H1 (cell line): ENCODE results near the gene CLDN7. TPM values are rescaled to one million over a fixed set of nuclear protein-coding genes. Genes with fewer than 3 reads are reported as not detected.

Experiments used
- CTCF ChIA-PET: fragments of 300-600 bp; sonication (Branson Sonifier 250); formaldehyde crosslinking; loops from one replicate; lab custom pipeline; 2021; ENCODE audit not compliant: partially characterized antibody; lab: Charles Lee
- POLR2A ChIA-PET: fragments of 300-600 bp; sonication (Branson Sonifier 250); formaldehyde crosslinking; loops from one replicate; lab custom pipeline; 2021; ENCODE audit warnings: inconsistent platforms; ENCODE audit not compliant: partially characterized antibody; lab: Charles Lee
- DNase-seq, 2 experiments: peaks; one replicate each; pipeline versions ENCODE4 v3.0.0 to v3.0.0-alpha.2; 2010 to 2022; ENCODE audit warnings: low spot score in 2 of 2, low read depth in 1 of 2, mixed read lengths in 1 of 2
- FAIRE-seq: peaks from 2 replicates; lab custom pipeline; 2011; peaks lifted over from hg19 to GRCh38; lab: Jason Lieb, UNC
- H2AFZ ChIP-seq: 2 replicates; pipeline ENCODE4 v1.8.1; 2012; ENCODE audit warnings: low read length, inconsistent platforms
- H2AK5ac ChIP-seq: 2 replicates; pipeline ENCODE4 v1.6.1; 2013; ENCODE audit warnings: low read depth, low read length
- H2BK120ac ChIP-seq: replicated peaks from 2 replicates; pipeline ENCODE3; 2013; ENCODE audit warnings: low read depth, low read length, inconsistent platforms
- H2BK12ac ChIP-seq: 2 replicates; pipeline ENCODE4 v1.6.1; 2013; ENCODE audit warnings: low read depth, low read length
- H2BK15ac ChIP-seq: 2 replicates; pipeline ENCODE4 v1.6.1; 2013; ENCODE audit warnings: low read length
- H2BK20ac ChIP-seq: 2 replicates; pipeline ENCODE4 v1.6.1; 2013; ENCODE audit warnings: low read length
- H2BK5ac ChIP-seq: 2 replicates; pipeline ENCODE4 v1.6.1; 2013; ENCODE audit warnings: low read depth, low read length
- H3K14ac ChIP-seq: 2 replicates; pipeline ENCODE4 v1.6.1; 2013; ENCODE audit warnings: inconsistent platforms; ENCODE audit not compliant: insufficient read length
- H3K18ac ChIP-seq: 2 replicates; pipeline ENCODE4 v1.6.1; 2013; ENCODE audit warnings: low read length; ENCODE audit errors: extremely low read depth
- H3K23ac ChIP-seq: 2 replicates; pipeline ENCODE4 v1.6.1; 2013; ENCODE audit warnings: inconsistent platforms; ENCODE audit not compliant: insufficient read length
- H3K23me2 ChIP-seq: 2 replicates; pipeline ENCODE4 v1.6.1; 2013; ENCODE audit warnings: low read depth, low read length
- H3K27ac ChIP-seq: 2 replicates; pipeline ENCODE4 v1.6.1; 2011; ENCODE audit warnings: low read depth, low read length, inconsistent platforms
- H3K27me3 ChIP-seq, 4 experiments: replicated peaks in 1 of 4; 1 replicate in 1 of 4; 2 replicates in 3 of 4; pipeline versions ENCODE4 v1.6.1 to v1.8.1; 2011 to 2013; ENCODE audit warnings: low read length in 3 of 4, mild to moderate bottlenecking in 3 of 4, inconsistent platforms in 2 of 4, mixed read lengths in 2 of 4, moderate library complexity in 1 of 4; ENCODE audit not compliant: control insufficient read depth in 3 of 4, insufficient read depth in 3 of 4; ENCODE audit errors: extremely low read depth in 1 of 4
- H3K36me3 ChIP-seq, 4 experiments: 2 replicates each; pipeline versions ENCODE4 v1.6.1 to v1.8.1; 2011 to 2013; ENCODE audit warnings: mild to moderate bottlenecking in 4 of 4, low read length in 3 of 4, moderate library complexity in 2 of 4, control low read depth in 1 of 4, inconsistent platforms in 1 of 4; ENCODE audit not compliant: insufficient read depth in 4 of 4, control insufficient read depth in 2 of 4
- H3K4ac ChIP-seq: replicated peaks from 2 replicates; pipeline ENCODE3; 2013; ENCODE audit warnings: low read length, low read depth, mixed read lengths, inconsistent platforms; ENCODE audit not compliant: insufficient read length
- H3K4me1 ChIP-seq, 4 experiments: replicated peaks in 1 of 4; 1 replicate in 1 of 4; 2 replicates in 3 of 4; pipeline versions ENCODE4 v1.6.1 to v1.8.1; 2011 to 2013; ENCODE audit warnings: low read length in 3 of 4, inconsistent platforms in 2 of 4, mixed read lengths in 1 of 4; ENCODE audit not compliant: insufficient read depth in 4 of 4, control insufficient read depth in 3 of 4
- H3K4me2 ChIP-seq, 2 experiments: 2 replicates each; pipeline versions ENCODE4 v1.6.1 to v1.8.1; 2011 to 2013; ENCODE audit warnings: low read depth in 2 of 2, low read length in 2 of 2, control low read depth in 1 of 2, inconsistent platforms in 1 of 2, mild to moderate bottlenecking in 1 of 2; ENCODE audit not compliant: insufficient read depth in 1 of 2
- H3K4me3 ChIP-seq, 4 experiments: fragments of 200-600, 300-600 bp in 1 of 4; sonication (generic), shearing (Covaris generic), sonication (Bioruptor Twin) in 1 of 4; 2 replicates each; pipeline versions ENCODE4 v1.5.1 to v1.8.1; 2011 to 2016; ENCODE audit warnings: low read length in 4 of 4, low read depth in 3 of 4, control low read depth in 2 of 4, inconsistent platforms in 2 of 4, mild to moderate bottlenecking in 2 of 4, mixed read lengths in 1 of 4, moderate library complexity in 1 of 4; ENCODE audit not compliant: insufficient read depth in 2 of 4; ENCODE audit errors: extremely low read depth in 1 of 4
- H3K56ac ChIP-seq: replicated peaks from 2 replicates; pipeline ENCODE3; 2013; ENCODE audit warnings: low read depth, mild to moderate bottlenecking, mixed read lengths, low read length, inconsistent platforms; ENCODE audit not compliant: insufficient read length
- H3K79me1 ChIP-seq: 2 replicates; pipeline ENCODE4 v1.6.1; 2013; ENCODE audit warnings: low read depth, low read length, control low read depth
- H3K79me2 ChIP-seq, 2 experiments: 2 replicates each; pipeline versions ENCODE4 v1.6.1 to v1.8.1; 2012 to 2013; ENCODE audit warnings: low read length in 2 of 2, mild to moderate bottlenecking in 2 of 2, inconsistent platforms in 1 of 2; ENCODE audit not compliant: insufficient read depth in 2 of 2, control insufficient read depth in 1 of 2
- H3K9ac ChIP-seq, 4 experiments: replicated peaks in 1 of 4; 1 replicate in 1 of 4; 2 replicates in 3 of 4; pipeline versions ENCODE4 v1.6.1 to v1.8.1; 2011 to 2013; ENCODE audit warnings: low read depth in 3 of 4, low read length in 3 of 4, control low read depth in 2 of 4, mild to moderate bottlenecking in 2 of 4, moderate library complexity in 2 of 4, inconsistent platforms in 1 of 4; ENCODE audit errors: extremely low read depth in 1 of 4
- H3K9me3 ChIP-seq, 2 experiments: 2 replicates each; pipeline versions ENCODE4 v1.6.1 to v1.8.1; 2012 to 2013; ENCODE audit warnings: mild to moderate bottlenecking in 2 of 2, moderate library complexity in 2 of 2, control low read depth in 1 of 2, inconsistent platforms in 1 of 2, low read depth in 1 of 2, low read length in 1 of 2, mixed read lengths in 1 of 2; ENCODE audit not compliant: insufficient read depth in 2 of 2
- H4K20me1 ChIP-seq, 2 experiments: replicated peaks in 1 of 2; 2 replicates each; pipeline versions ENCODE3 to v1.8.1; 2011 to 2013; ENCODE audit warnings: inconsistent platforms in 2 of 2, low read length in 2 of 2, mild to moderate bottlenecking in 1 of 2; ENCODE audit not compliant: insufficient read depth in 2 of 2, control insufficient read depth in 1 of 2
- H4K5ac ChIP-seq: 2 replicates; pipeline ENCODE4 v1.6.1; 2013; ENCODE audit warnings: low read length, low read depth, mixed read lengths, inconsistent platforms; ENCODE audit not compliant: insufficient read length
- H4K8ac ChIP-seq: 2 replicates; pipeline ENCODE4 v1.8.0; 2013; ENCODE audit warnings: mild to moderate bottlenecking, moderate library complexity, low read length, inconsistent platforms; ENCODE audit not compliant: insufficient read depth; ENCODE audit errors: extremely low read depth
- H4K91ac ChIP-seq: replicated peaks from 2 replicates; pipeline ENCODE3; 2013; ENCODE audit warnings: low read length, mixed read lengths, inconsistent platforms; ENCODE audit not compliant: insufficient read length
- WGBS, 2 experiments: shearing (Covaris generic) in 1 of 2; methylation state at CpG; one replicate each; pipeline versions ENCODE4 v1.1.6 to v1.1.7; 2013 to 2015; ENCODE audit warnings: low lambda C conversion rate in 2 of 2, mixed read lengths in 2 of 2, inconsistent platforms in 1 of 2, low coverage in 1 of 2, missing lambda C conversion rate in 1 of 2; ENCODE audit not compliant: insufficient replicate concordance in 2 of 2, insufficient coverage in 1 of 2, insufficient read length in 1 of 2; ENCODE audit errors: extremely low coverage in 1 of 2, missing lambda C conversion rate in 1 of 2; 5-methylcytosine and 5-hydroxymethylcytosine counted together
- polyA plus RNA-seq, 7 experiments: library from polyadenylated mRNA; depleted of rRNA in 3 of 7; stranded (reverse) in 5 of 7; unstranded in 2 of 7; fragments of >200 nt in 5 of 7; fragments of 200-250 nt in 2 of 7; gene quantifications; 1 replicate in 5 of 7; 2 replicates in 1 of 7; 4 replicates in 1 of 7; pipeline versions ENCODE4 v1.2.1 to v1.2.3, GENCODE V29; 2011 to 2013; ENCODE audit warnings: missing spikeins in 2 of 7, mixed read lengths in 2 of 7
- total RNA-seq: library from RNA; stranded (reverse); fragmentation: NEBNext Ultra II Directional; extraction: Animal tissue kit (Norgen Biotek cat#: 25700); gene quantifications from 2 replicates; pipeline ENCODE4 v1.2.1, GENCODE V29; 2021
- TF ChIP-seq, protein P1 (sequence below): IDR thresholded peaks from 2 replicates; pipeline ENCODE4 v1.6.1; 2012; ENCODE audit warnings: inconsistent platforms

Gene CLDN7
- total and polyA plus RNA-seq, 2 of the 8 experiments (the other 6 are each of a cell fraction or from before 2014, with no cell fraction given): 118 to 119 TPM

- POLR2A ChIA-PET: interaction anchor here (1.0 to 10.7 kb wide), 11 partner anchors 10 to 290 kb away, joined by 3 to 386 read pairs (median 7); partner anchors contain the start of genes CLDN7, CTDNEP1, DVL2 and ELP5
Measured at GRCh38 chr17:7217113-7217987, 44.9 kb downstream of the CLDN7 start.

More at GRCh38 chr17:7217113-7217987, 44.9 kb downstream of the CLDN7 start:
- Histone ChIP-seq H2BK12ac (no peak overlapping the region), H3K79me1 (no peaks in the 10 kb centered on the region; the same call in 1 of the 2 replicates), H2BK120ac (no peak overlapping the region), H4K5ac (peak overlapping the region; percentile 75), H3K18ac (no peak overlapping the region; the same call in none of the 2 replicates), H3K4me2 (peak overlapping the region; percentile 69 to 79), H3K56ac (no peak overlapping the region), H2BK5ac (0 out of 2 replicates have a peak overlapping the region, but pooled peaks have one; percentile 1), H3K27ac (no peak overlapping the region), H2BK20ac (no peak overlapping the region), H2AFZ (no peak overlapping the region), H3K4me1 (peaks cover 6 to 41% (median 22%) of the 10 kb centered on the region in 4 experiments), H3K79me2 (peaks cover 0 to 21% of the 10 kb centered on the region in 2 experiments; a peak in 2 of 4 replicates), H3K4me3 (peak overlapping the region; percentile 40 to 75 (median 51)), H4K8ac (no peak overlapping the region), H3K9me3 (no peaks in the 10 kb centered on the region), H4K20me1 (peaks cover 7 to 9% of the 10 kb centered on the region in 2 experiments), H4K91ac (peak overlapping the region; percentile 71), H2BK15ac (no peak overlapping the region), H3K14ac (no peak overlapping the region), H3K27me3 (no peaks in the 10 kb centered on the region), H3K23ac (no peak overlapping the region), H2AK5ac (no peak overlapping the region), H3K23me2 (peaks cover 23% of the 10 kb centered on the region; the same call in 1 of the 2 replicates), H3K9ac (peak overlapping the region in 1 of 4 experiments; percentile 39; a peak in 3 of 7 replicates), H3K36me3 (peaks cover 3 to 7% (median 5%) of the 10 kb centered on the region in 4 experiments; a peak in 4 of 8 replicates), H3K4ac (no peak overlapping the region)
- TF ChIP-seq, protein P1, sequence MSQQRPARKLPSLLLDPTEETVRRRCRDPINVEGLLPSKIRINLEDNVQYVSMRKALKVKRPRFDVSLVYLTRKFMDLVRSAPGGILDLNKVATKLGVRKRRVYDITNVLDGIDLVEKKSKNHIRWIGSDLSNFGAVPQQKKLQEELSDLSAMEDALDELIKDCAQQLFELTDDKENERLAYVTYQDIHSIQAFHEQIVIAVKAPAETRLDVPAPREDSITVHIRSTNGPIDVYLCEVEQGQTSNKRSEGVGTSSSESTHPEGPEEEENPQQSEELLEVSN: no peak
- 7% methylated on average over 11 of the region's 32 CpGs; no CpG with 5 or more reads in 1 of the 2 experiments for WGBS, 2 experiments
- DNase-seq (peak in 1 of 2 experiments; percentile 68), FAIRE-seq (no peak)
- CTCF ChIA-PET: no interaction called here
